CD14-positive monocyte (primary cell): ENCODE data around the gene ACVRL1. TPM values are rescaled to one million over a fixed set of nuclear protein-coding genes. Genes with fewer than 3 reads are reported as not detected.
A peak's percentile ranks its signal among the peaks of the same experiment; 100 is the strongest.

Experiments used
- DNase-seq, 3 donors: peaks; one replicate each; pipeline ENCODE4 v3.0.0-alpha.2; 2011 to 2022
- H2AFZ ChIP-seq: 2 replicates; pipeline ENCODE4 v1.6.0; 2012; ENCODE audit warnings: mild to moderate bottlenecking, low read depth, low read length, inconsistent platforms; ENCODE audit not compliant: insufficient read depth, poor library complexity, severe bottlenecking
- H3K27ac ChIP-seq, 2 donors: 1 replicate in 1 of 2; 2 replicates in 1 of 2; pipeline ENCODE4 v1.5.1; 2012 to 2013; ENCODE audit warnings: low read length in 2 of 2, control low read depth in 1 of 2, inconsistent platforms in 1 of 2, low read depth in 1 of 2, mild to moderate bottlenecking in 1 of 2
- H3K27me3 ChIP-seq, 2 donors: one replicate each; pipeline versions ENCODE4 v1.6.0 to v1.6.1; 2011 to 2013; ENCODE audit warnings: low read length in 2 of 2; ENCODE audit not compliant: control insufficient read depth in 2 of 2, insufficient read depth in 2 of 2
- H3K36me3 ChIP-seq, 2 donors: replicated peaks in 1 of 2; 1 replicate in 1 of 2; 2 replicates in 1 of 2; pipeline versions ENCODE4 v1.5.1 to v1.6.1; 2012 to 2013; ENCODE audit warnings: low read length in 2 of 2, control low read depth in 1 of 2, inconsistent platforms in 1 of 2, mild to moderate bottlenecking in 1 of 2; ENCODE audit not compliant: insufficient read depth in 2 of 2, control insufficient read depth in 1 of 2
- H3K4me1 ChIP-seq, 2 donors: 1 replicate in 1 of 2; 2 replicates in 1 of 2; pipeline versions ENCODE4 v1.5.1 to v1.6.1; 2012 to 2013; ENCODE audit warnings: low read length in 2 of 2, control low read depth in 1 of 2, inconsistent platforms in 1 of 2, mild to moderate bottlenecking in 1 of 2, moderate library complexity in 1 of 2; ENCODE audit not compliant: insufficient read depth in 2 of 2, control insufficient read depth in 1 of 2
- H3K4me2 ChIP-seq: replicated peaks from 2 replicates; pipeline ENCODE3; 2012; ENCODE audit warnings: low read length, moderate library complexity, mild to moderate bottlenecking; ENCODE audit not compliant: poor library complexity, severe bottlenecking; ENCODE audit errors: extremely low read depth
- H3K4me3 ChIP-seq, 3 experiments: fragments of 200-600 bp in 1 of 3; sonication (generic) in 1 of 3; replicated peaks in 1 of 3; 1 replicate in 2 of 3; 2 replicates in 1 of 3; pipeline ENCODE4 v1.5.1; 2011 to 2013; ENCODE audit warnings: low read length in 3 of 3, mild to moderate bottlenecking in 3 of 3, control low read depth in 2 of 3, low read depth in 2 of 3, inconsistent platforms in 1 of 3, moderate library complexity in 1 of 3
- H3K79me2 ChIP-seq: 2 replicates; pipeline ENCODE4 v1.6.0; 2012; ENCODE audit warnings: mild to moderate bottlenecking, control low read depth, inconsistent platforms, low read length, moderate library complexity; ENCODE audit not compliant: insufficient read depth
- H3K9ac ChIP-seq: 2 replicates; pipeline ENCODE4 v1.6.0; 2017; ENCODE audit warnings: low read length, mild to moderate bottlenecking; ENCODE audit not compliant: insufficient read depth, poor library complexity, severe bottlenecking
- H3K9me3 ChIP-seq, 2 donors: replicated peaks in 1 of 2; 1 replicate in 1 of 2; 2 replicates in 1 of 2; pipeline versions ENCODE4 v1.5.1 to v1.6.1; 2012 to 2013; ENCODE audit warnings: low read length in 2 of 2, control low read depth in 1 of 2; ENCODE audit not compliant: control insufficient read depth in 1 of 2, insufficient read depth in 1 of 2
- H4K20me1 ChIP-seq: 2 replicates; pipeline ENCODE4 v1.6.0; 2012; ENCODE audit warnings: mild to moderate bottlenecking, low read length, control low read depth, moderate library complexity; ENCODE audit not compliant: insufficient read depth
- H3K27ac Mint-ChIP-seq, 7 donors: one replicate each; pipeline ENCODE4 v1.8.0; 2020; ENCODE audit warnings: mild to moderate bottlenecking in 7 of 7, mixed read lengths in 7 of 7, moderate library complexity in 6 of 7, inconsistent platforms in 2 of 7
- H3K27me3 Mint-ChIP-seq, 3 donors: one replicate each; pipeline ENCODE4 v1.8.0; 2021 to 2022; ENCODE audit warnings: low read depth in 3 of 3, mild to moderate bottlenecking in 3 of 3, mixed read lengths in 3 of 3, moderate library complexity in 3 of 3, inconsistent platforms in 1 of 3
- H3K36me3 Mint-ChIP-seq, 2 donors: one replicate each; pipeline ENCODE4 v1.8.0; 2020; ENCODE audit warnings: mixed read lengths in 2 of 2, inconsistent platforms in 1 of 2, mild to moderate bottlenecking in 1 of 2
- H3K4me1 Mint-ChIP-seq: one replicate; pipeline ENCODE4 v1.8.0; 2020; ENCODE audit warnings: mild to moderate bottlenecking, mixed read lengths
- H3K4me3 Mint-ChIP-seq, 2 donors: one replicate each; pipeline ENCODE4 v1.8.0; 2020; ENCODE audit warnings: mild to moderate bottlenecking in 2 of 2, mixed read lengths in 2 of 2, moderate library complexity in 1 of 2
- H3K9me3 Mint-ChIP-seq, 7 donors: one replicate each; pipeline ENCODE4 v1.8.0; 2020 to 2022; ENCODE audit warnings: mixed read lengths in 7 of 7, mild to moderate bottlenecking in 6 of 7, moderate library complexity in 6 of 7, inconsistent platforms in 2 of 7
- CTCF ChIP-seq: fragments of 200-600 bp; IDR thresholded peaks from one replicate; pipeline ENCODE4 v1.8.0; 2022; ENCODE audit warnings: antibody characterized with exemption, mild to moderate bottlenecking
- WGBS: methylation state at CpG from one replicate; pipeline ENCODE4 v1.1.5; 2013; ENCODE audit warnings: missing lambda C conversion rate; ENCODE audit not compliant: insufficient coverage; 5-methylcytosine and 5-hydroxymethylcytosine counted together
- intact Hi-C, 2 donors: fragments of 100-400 bp; cut with micrococcal nuclease; formaldehyde crosslinking; loops; one replicate each; pipeline versions ENCODE4 v1.15.0 to v1.15.1; 2023
- polyA plus RNA-seq, 3 donors: library from polyadenylated mRNA; depleted of rRNA in 1 of 3; unstranded in 2 of 3; stranded (reverse) in 1 of 3; fragments of 300-500 nt in 2 of 3; fragments of >200 nt in 1 of 3; fragmentation: Illumina TruSeq in 2 of 3; gene quantifications; 1 replicate in 2 of 3; 2 replicates in 1 of 3; pipeline ENCODE4 v1.2.3, GENCODE V29; 2012 to 2021

Gene ACVRL1
- polyA plus RNA-seq, 3 donors, result 1.5 to 3.6 (median 2.0) TPM

- no CpG with 5 or more reads among the region's 8 CpGs for WGBS
- DNase-seq, result no peak
- Mint-ChIP-seq H3K27ac (no peak overlapping the region), H3K4me1 (peaks cover 35% of the 10 kb centered on the region), H3K36me3 (peaks cover 0 to 4% of the 10 kb centered on the region in 2 donors), H3K27me3 (peaks cover 2 to 9% (median 5%) of the 10 kb centered on the region in 3 donors), H3K9me3 (peaks cover 0 to 3% (median 0%) of the 10 kb centered on the region in 7 donors), H3K4me3 (no peak overlapping the region)
- Histone ChIP-seq H3K79me2 (no peaks in the 10 kb centered on the region), H4K20me1 (no peaks in the 10 kb centered on the region), H3K27ac (no peak overlapping the region), H3K36me3 (no peaks in the 10 kb centered on the region), H3K27me3 (no peaks in the 10 kb centered on the region), H2AFZ (no peak overlapping the region), H3K9me3 (no peaks in the 10 kb centered on the region), H3K4me3 (no peak overlapping the region), H3K9ac (no peak overlapping the region), H3K4me1 (peaks cover 21 to 25% of the 10 kb centered on the region in 2 donors), H3K4me2 (no peak overlapping the region)
- TF ChIP-seq CTCF, result no peak
- intact Hi-C loops, result no loop called here
Observed at GRCh38 chr12:51926064-51926632, 18.8 kb downstream of the ACVRL1 start.

- Mint-ChIP-seq H3K4me3 (no peak overlapping the region), H3K9me3 (peaks cover 0 to 3% (median 0%) of the 10 kb centered on the region in 7 donors), H3K27me3 (peaks cover 2 to 9% (median 5%) of the 10 kb centered on the region in 3 donors), H3K4me1 (peaks cover 35% of the 10 kb centered on the region), H3K27ac (no peak overlapping the region), H3K36me3 (no peaks in the 10 kb centered on the region)
- Histone ChIP-seq H4K20me1 (no peaks in the 10 kb centered on the region), H3K27me3 (no peaks in the 10 kb centered on the region), H3K9me3 (no peaks in the 10 kb centered on the region), H3K9ac (no peak overlapping the region), H3K4me2 (no peak overlapping the region), H2AFZ (no peak overlapping the region), H3K36me3 (no peaks in the 10 kb centered on the region), H3K79me2 (no peaks in the 10 kb centered on the region), H3K4me1 (peaks cover 21 to 22% of the 10 kb centered on the region in 2 donors), H3K4me3 (no peak overlapping the region), H3K27ac (no peak overlapping the region)
- intact Hi-C loops, result no loop called here
- peak; percentile 51 for TF ChIP-seq CTCF
- WGBS, result 100% methylated on average over 1 of the region's 2 CpGs
- peak in 1 of 3 donors; percentile 18 for DNase-seq
Observed at GRCh38 chr12:51926718-51927117, 19.4 kb downstream of the ACVRL1 start.
